Astrocyte (in vitro differentiated cells and primary cell): ENCODE results near the gene KMT2B. TPM values are rescaled to one million over a fixed set of nuclear protein-coding genes. Genes with fewer than 3 reads are reported as not detected.
"Not testable (repeated sequence)": the region's sequence is repeated elsewhere in the genome, so short reads cannot be mapped to it uniquely, and the experiment has no call there.

Experiments used
- DNase-seq: peaks from one replicate; pipeline ENCODE4 v3.0.0-alpha.2; 2010; ENCODE audit warnings: low read depth
- FAIRE-seq: peaks from 2 replicates; lab custom pipeline; 2011; peaks lifted over from hg19 to GRCh38; lab: Jason Lieb, UNC
- H2AFZ ChIP-seq: 2 replicates; pipeline ENCODE4 v1.6.0; 2012; ENCODE audit warnings: low read depth, low read length, inconsistent platforms
- H3K27ac ChIP-seq: 2 replicates; pipeline ENCODE4 v1.5.1; 2011; ENCODE audit warnings: low read depth, low read length, inconsistent platforms
- H3K27me3 ChIP-seq: 2 replicates; pipeline ENCODE4 v1.6.0; 2011; ENCODE audit warnings: low read length, inconsistent platforms; ENCODE audit not compliant: insufficient read depth
- H3K36me3 ChIP-seq: 2 replicates; pipeline ENCODE4 v1.5.1; 2011; ENCODE audit warnings: low read length, inconsistent platforms; ENCODE audit not compliant: insufficient read depth
- H3K4me1 ChIP-seq: 2 replicates; pipeline ENCODE4 v1.5.1; 2011; ENCODE audit warnings: low read length, inconsistent platforms; ENCODE audit not compliant: insufficient read depth
- H3K4me2 ChIP-seq: 2 replicates; pipeline ENCODE4 v1.6.0; 2012; ENCODE audit warnings: low read length, inconsistent platforms
- H3K4me3 ChIP-seq: 2 replicates; pipeline ENCODE4 v1.5.1; 2011; ENCODE audit warnings: low read depth, mild to moderate bottlenecking, low read length, inconsistent platforms; ENCODE audit not compliant: insufficient read depth
- H3K79me2 ChIP-seq: 2 replicates; pipeline ENCODE4 v1.6.0; 2012; ENCODE audit warnings: mild to moderate bottlenecking, low read length, inconsistent platforms; ENCODE audit not compliant: insufficient read depth
- H3K9ac ChIP-seq: 2 replicates; pipeline ENCODE4 v1.6.0; 2012; ENCODE audit warnings: mild to moderate bottlenecking, low read length, inconsistent platforms
- H3K9me3 ChIP-seq: 2 replicates; pipeline ENCODE4 v1.5.1; 2012; ENCODE audit warnings: low read depth, mild to moderate bottlenecking, low read length, inconsistent platforms; ENCODE audit not compliant: insufficient read depth
- H4K20me1 ChIP-seq: 2 replicates; pipeline ENCODE4 v1.6.0; 2012; ENCODE audit warnings: low read length, inconsistent platforms; ENCODE audit not compliant: insufficient read depth
- H3K27ac Mint-ChIP-seq: one replicate; pipeline ENCODE4 v1.8.0; 2021; ENCODE audit warnings: mild to moderate bottlenecking, mixed read lengths; ENCODE audit not compliant: unreplicated experiment
- H3K27me3 Mint-ChIP-seq: one replicate; pipeline ENCODE4 v1.8.0; 2021; ENCODE audit warnings: low read depth, mixed read lengths; ENCODE audit not compliant: unreplicated experiment
- H3K36me3 Mint-ChIP-seq: one replicate; pipeline ENCODE4 v1.8.0; 2021; ENCODE audit warnings: low read depth, mixed read lengths; ENCODE audit not compliant: unreplicated experiment
- H3K4me1 Mint-ChIP-seq: one replicate; pipeline ENCODE4 v1.8.0; 2021; ENCODE audit warnings: low read depth, mixed read lengths; ENCODE audit not compliant: unreplicated experiment
- H3K4me3 Mint-ChIP-seq: one replicate; pipeline ENCODE4 v1.8.0; 2021; ENCODE audit warnings: mild to moderate bottlenecking, moderate library complexity, mixed read lengths; ENCODE audit not compliant: unreplicated experiment
- H3K9me3 Mint-ChIP-seq: one replicate; pipeline ENCODE4 v1.8.0; 2021; ENCODE audit warnings: mild to moderate bottlenecking, mixed read lengths; ENCODE audit not compliant: unreplicated experiment
- EZH2 ChIP-seq: IDR thresholded peaks from 2 replicates; pipeline ENCODE4 v1.6.1; 2012; ENCODE audit warnings: mild to moderate bottlenecking, low read length, inconsistent platforms; ENCODE audit not compliant: insufficient read depth
- total RNA-seq: library from RNA; stranded (reverse); gene quantifications from 2 replicates; pipeline ENCODE4 v1.2.1, GENCODE V29; 2021
- TF ChIP-seq, protein P1 (sequence below): IDR thresholded peaks from 2 replicates; pipeline ENCODE4 v1.5.1; 2011; ENCODE audit warnings: low read depth, mild to moderate bottlenecking, inconsistent platforms, low read length, moderate library complexity; ENCODE audit not compliant: insufficient read depth

The KMT2B gene
- total RNA-seq, 1 donor from 2014 or later, result 28.7 TPM

DNA sequence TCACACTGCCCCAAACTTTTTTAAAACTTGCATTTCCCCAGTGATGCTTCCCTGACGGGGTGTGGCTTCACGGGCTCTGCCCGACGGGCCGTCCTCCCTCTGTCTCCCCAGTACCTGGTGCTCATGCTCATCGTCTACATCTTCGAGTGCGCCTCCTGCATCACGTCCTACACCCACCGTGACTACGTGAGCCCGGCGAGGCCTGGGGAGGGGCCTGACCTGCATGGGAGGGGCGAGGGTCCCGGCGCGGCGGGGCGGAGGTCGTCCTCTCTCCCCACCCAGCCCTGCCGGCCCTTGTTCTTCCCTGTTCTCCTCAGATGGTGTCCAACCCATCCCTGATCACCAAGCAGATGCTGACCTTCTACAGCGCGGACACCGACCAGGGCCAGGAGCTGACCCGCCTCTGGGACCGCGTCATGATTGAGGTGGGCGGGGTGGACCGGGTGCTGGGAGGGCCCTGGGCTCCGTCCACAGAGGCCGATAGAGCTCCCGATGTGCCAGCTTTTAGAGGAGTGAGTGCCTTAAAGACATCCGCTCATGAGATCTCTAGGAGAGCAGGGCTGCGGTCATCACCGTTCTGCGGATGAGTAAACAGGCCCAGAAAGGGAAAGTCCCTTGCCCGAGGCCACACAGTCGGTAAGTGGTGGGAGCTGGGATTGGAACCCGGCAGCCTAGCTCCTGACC, 44.5 kb upstream of the KMT2B start:
- DNase-seq (peak; percentile 33), FAIRE-seq (no peak)
- H3K9ac ChIP-seq, result no peak overlapping the region
- H3K4me2 ChIP-seq, result peak overlapping the region; percentile 80
- H3K4me1 ChIP-seq, result no peaks in the 10 kb centered on the region
- no peaks in the 10 kb centered on the region for H3K9me3 Mint-ChIP-seq
- no peak overlapping the region for H3K27ac Mint-ChIP-seq
- H3K4me3 Mint-ChIP-seq, result peak overlapping the region; percentile 76
- H3K27me3 ChIP-seq, result peaks cover 4% of the 10 kb centered on the region
- no peaks in the 10 kb centered on the region for H3K9me3 ChIP-seq
- TF ChIP-seq, protein P1, sequence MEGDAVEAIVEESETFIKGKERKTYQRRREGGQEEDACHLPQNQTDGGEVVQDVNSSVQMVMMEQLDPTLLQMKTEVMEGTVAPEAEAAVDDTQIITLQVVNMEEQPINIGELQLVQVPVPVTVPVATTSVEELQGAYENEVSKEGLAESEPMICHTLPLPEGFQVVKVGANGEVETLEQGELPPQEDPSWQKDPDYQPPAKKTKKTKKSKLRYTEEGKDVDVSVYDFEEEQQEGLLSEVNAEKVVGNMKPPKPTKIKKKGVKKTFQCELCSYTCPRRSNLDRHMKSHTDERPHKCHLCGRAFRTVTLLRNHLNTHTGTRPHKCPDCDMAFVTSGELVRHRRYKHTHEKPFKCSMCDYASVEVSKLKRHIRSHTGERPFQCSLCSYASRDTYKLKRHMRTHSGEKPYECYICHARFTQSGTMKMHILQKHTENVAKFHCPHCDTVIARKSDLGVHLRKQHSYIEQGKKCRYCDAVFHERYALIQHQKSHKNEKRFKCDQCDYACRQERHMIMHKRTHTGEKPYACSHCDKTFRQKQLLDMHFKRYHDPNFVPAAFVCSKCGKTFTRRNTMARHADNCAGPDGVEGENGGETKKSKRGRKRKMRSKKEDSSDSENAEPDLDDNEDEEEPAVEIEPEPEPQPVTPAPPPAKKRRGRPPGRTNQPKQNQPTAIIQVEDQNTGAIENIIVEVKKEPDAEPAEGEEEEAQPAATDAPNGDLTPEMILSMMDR, result no peak
- TF ChIP-seq EZH2, result no peak
- peak overlapping the region; percentile 77 for H2AFZ ChIP-seq
- H3K4me3 ChIP-seq, result peak overlapping the region; percentile 46
- H3K4me1 Mint-ChIP-seq, result no peaks in the 10 kb centered on the region
- H3K27ac ChIP-seq, result no peak overlapping the region
- H3K27me3 Mint-ChIP-seq, result peaks cover 51% of the 10 kb centered on the region
- no peaks in the 10 kb centered on the region for H3K79me2 ChIP-seq
- no peaks in the 10 kb centered on the region for H4K20me1 ChIP-seq
- H3K36me3 ChIP-seq, result no peaks in the 10 kb centered on the region
- H3K36me3 Mint-ChIP-seq, result no peaks in the 10 kb centered on the region

GRCh38 chr19:35675589-35676140, 42.1 kb upstream of the KMT2B start:
- no peak overlapping the region for H3K27ac Mint-ChIP-seq
- Histone ChIP-seq H2AFZ (no peak overlapping the region), H3K27ac (no peak overlapping the region), H3K9me3 (no peaks in the 10 kb centered on the region), H3K4me3 (no peak overlapping the region), H3K4me2 (no peak overlapping the region), H4K20me1 (no peaks in the 10 kb centered on the region), H3K9ac (no peak overlapping the region), H3K79me2 (no peaks in the 10 kb centered on the region), H3K36me3 (no peaks in the 10 kb centered on the region), H3K27me3 (no peaks in the 10 kb centered on the region), H3K4me1 (no peaks in the 10 kb centered on the region)
- TF ChIP-seq, protein P1, result no peak
- TF ChIP-seq EZH2, result no peak
- H3K4me1 Mint-ChIP-seq, result no peaks in the 10 kb centered on the region
- no peaks in the 10 kb centered on the region for H3K9me3 Mint-ChIP-seq
- peaks cover 35% of the 10 kb centered on the region for H3K27me3 Mint-ChIP-seq
- FAIRE-seq, result no peak
- H3K36me3 Mint-ChIP-seq, result no peaks in the 10 kb centered on the region
- H3K4me3 Mint-ChIP-seq, result no peak overlapping the region
- DNase-seq, result no peak

DNA sequence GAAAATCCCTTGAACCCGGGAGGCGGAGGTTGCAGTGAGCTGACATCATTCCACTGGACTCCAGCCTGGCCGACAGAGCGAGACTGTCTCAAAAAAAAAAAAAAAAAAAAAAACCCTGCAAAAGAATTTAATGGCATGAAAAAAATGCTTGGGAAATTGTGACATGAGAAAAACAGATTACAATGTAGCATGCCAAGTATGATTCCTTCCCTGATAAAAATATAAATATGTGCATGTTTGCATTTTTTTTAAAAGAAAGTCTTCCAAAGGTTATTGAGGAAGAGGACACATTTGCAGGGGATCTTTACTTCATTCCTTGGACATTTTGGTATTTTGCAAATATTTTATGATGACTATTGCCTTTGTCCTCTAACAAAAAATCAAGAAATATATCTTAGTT, 28.0 kb upstream of the KMT2B start:
- Histone ChIP-seq H3K9me3 (no peaks in the 10 kb centered on the region), H3K27me3 (no peaks in the 10 kb centered on the region), H2AFZ (no peak overlapping the region), H3K9ac (no peak overlapping the region), H3K36me3 (no peaks in the 10 kb centered on the region), H4K20me1 (no peaks in the 10 kb centered on the region), H3K4me3 (no peak overlapping the region), H3K79me2 (no peaks in the 10 kb centered on the region), H3K27ac (no peak overlapping the region), H3K4me2 (no peak overlapping the region), H3K4me1 (no peaks in the 10 kb centered on the region)
- no peaks in the 10 kb centered on the region for H3K9me3 Mint-ChIP-seq
- peaks cover 2% of the 10 kb centered on the region for H3K36me3 Mint-ChIP-seq
- no peak for DNase-seq
- H3K27me3 Mint-ChIP-seq, result peaks cover 5% of the 10 kb centered on the region
- no peak overlapping the region for H3K4me3 Mint-ChIP-seq
- no peak for TF ChIP-seq EZH2
- TF ChIP-seq, protein P1, result no peak
- no peak for FAIRE-seq
- H3K4me1 Mint-ChIP-seq, result no peaks in the 10 kb centered on the region
- H3K27ac Mint-ChIP-seq, result no peak overlapping the region

DNA sequence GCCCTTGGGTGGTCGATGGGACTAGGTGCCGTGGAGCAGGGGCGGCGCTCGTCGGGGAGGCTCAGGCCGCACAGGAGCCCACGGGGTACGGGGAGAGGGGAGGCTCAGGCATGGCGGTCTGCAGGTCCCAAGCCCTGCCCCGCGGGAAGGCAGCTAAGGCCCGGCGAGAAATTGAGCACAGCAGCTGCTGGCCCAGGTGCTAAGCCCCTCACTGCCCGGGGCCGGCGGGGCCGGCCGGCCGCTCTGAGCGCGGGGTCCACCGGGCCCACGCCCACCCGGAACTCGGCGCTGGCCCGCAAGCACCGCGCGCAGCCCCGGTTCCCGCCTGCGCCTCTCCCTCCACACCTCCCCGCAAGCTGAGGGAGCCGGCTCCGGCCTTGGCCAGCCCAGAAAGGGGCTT, 26.7 kb upstream of the KMT2B start:
- H3K36me3 ChIP-seq, H3K27me3 Mint-ChIP-seq, H3K9me3 ChIP-seq, H2AFZ ChIP-seq, H3K27me3 ChIP-seq, H3K4me3 ChIP-seq, H4K20me1 ChIP-seq, H3K4me1 ChIP-seq, FAIRE-seq, H3K4me1 Mint-ChIP-seq, H3K79me2 ChIP-seq, H3K9me3 Mint-ChIP-seq, DNase-seq, H3K9ac ChIP-seq, H3K36me3 Mint-ChIP-seq, H3K4me2 ChIP-seq, H3K4me3 Mint-ChIP-seq, H3K27ac Mint-ChIP-seq, H3K27ac ChIP-seq: not testable (repeated sequence)
